ENCODE measurements around the gene FCRL5.

DNA sequence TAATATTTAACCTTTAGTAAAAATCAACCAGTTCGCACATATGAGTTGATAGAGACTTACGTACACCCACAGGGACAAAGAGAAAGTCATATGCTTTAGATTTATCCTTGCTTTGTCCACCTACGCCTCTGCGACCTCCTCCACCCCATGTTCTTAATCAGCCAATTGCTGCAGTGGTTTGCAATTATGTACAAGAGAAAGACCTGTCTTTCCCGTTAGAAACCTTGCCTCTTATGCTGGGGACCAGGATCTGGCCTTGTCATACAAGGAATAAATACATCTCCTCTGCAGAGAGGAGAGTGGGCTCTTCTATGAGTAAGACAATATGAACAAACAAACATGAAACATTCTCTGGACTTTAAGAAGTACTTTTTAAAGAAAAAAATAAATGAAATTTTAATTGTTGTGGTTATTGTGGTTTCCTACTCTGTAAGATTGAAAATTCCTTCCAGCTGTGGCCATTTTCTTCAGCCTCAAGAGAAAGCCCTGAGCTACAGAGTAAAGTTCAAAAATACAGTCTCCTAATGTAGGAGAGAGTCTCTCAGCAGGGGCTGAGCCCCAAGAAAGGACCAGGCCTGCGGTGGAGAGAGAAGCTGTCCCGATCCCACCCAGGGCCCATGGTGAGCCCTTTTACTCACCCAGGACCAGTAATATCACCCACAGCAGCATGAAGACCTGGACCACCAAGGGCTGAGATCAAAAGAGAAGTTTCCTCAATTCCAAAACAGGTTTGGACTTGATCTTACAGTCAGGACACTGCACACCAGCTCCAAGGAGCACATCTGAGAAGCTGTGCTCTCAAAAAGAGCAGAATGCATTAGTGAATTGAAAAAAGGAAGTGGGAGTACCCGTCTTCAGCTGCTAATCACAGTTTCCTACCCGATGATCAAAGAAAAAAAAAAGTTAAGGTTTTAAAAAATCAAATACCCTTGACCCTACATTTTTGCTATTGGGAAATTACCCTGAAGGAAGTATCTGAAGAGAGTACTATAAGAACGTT, at the start of gene FCRL5:
- no peak for TF ChIP-seq POLR2A (IDR thresholded peaks at IDR 0.05; ENCODE audit: low read depth, low read length)
- no peak for TF ChIP-seq POLR2AphosphoS5 (IDR thresholded peaks at IDR 0.05; ENCODE audit: low read depth, low read length)

All from GM12892 (cell line).